ENCODE data around the gene KEL.

- no peak for TF ChIP-seq CTCF (conservative IDR thresholded peaks at IDR 0.05)
- no peak for TF ChIP-seq ZFX (IDR thresholded peaks at IDR 0.05)
These were observed 43.6 kb upstream of the KEL start for GRCh38 chr7:143005632-143006260.
